ENCODE results near the gene IFITM10.

Gene IFITM10

DNA sequence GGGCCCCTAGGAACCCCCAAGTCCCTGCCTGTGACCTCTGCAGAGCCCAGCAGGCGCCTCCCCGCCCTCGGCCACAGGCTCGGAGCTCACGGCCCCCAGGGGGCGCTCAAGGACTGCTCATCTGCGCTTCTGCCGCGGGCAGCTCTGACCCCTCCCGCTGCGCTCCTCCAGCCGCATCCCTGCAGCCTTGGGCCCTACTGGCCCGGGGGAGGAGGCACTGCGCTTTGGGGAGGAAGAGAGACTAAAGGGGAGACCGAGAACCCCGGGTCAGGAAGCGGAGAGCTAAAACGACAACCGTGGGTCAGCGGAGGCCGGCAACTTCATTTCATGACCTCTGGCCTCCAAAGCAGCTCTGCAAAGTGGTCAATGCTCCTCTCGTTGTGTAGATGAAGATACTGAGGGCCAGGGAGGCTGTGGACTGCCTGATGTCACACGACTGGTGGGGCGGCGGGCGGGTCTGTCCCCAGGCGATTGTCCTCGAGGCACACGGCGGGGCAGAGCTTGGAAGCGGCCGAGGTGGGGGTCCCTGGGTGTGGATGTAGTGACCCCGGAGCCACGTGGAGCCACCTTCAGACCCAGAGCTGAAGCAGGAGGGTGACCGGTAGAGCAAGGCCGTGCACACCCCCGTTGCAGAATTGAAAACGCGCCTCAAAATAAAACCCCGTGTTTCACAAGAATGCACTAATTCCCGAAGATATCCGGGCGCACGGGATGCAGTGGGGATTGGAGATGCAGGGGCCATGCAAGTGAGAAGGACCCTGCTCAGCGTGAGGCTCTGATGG lies 56.1 kb downstream of the IFITM10 start:
- Histone ChIP-seq H3K4me1 (ENCODE audit: low read length) (no peaks in the 10 kb centered on the region), H3K9me3 (ENCODE audit: insufficient read depth, low read length) (no peaks in the 10 kb centered on the region), H2AFZ (ENCODE audit: low read depth, low read length) (peak overlapping the region; percentile 86; the same call in 1 of the 2 replicates), H3K4me2 (ENCODE audit: low read length) (peak overlapping the region; percentile 82), H3K27me3 (ENCODE audit: low read depth, low read length) (peaks cover 38% of the 10 kb centered on the region), H3K27ac (ENCODE audit: low read length) (no peak overlapping the region), H4K20me1 (ENCODE audit: insufficient read depth, low read length) (no peaks in the 10 kb centered on the region), H3K36me3 (replicated peaks; ENCODE audit: low read depth, low read length) (no peaks in the 10 kb centered on the region), H3K4me3 (ENCODE audit: low read length) (peak overlapping the region; percentile 81), H3K9ac (ENCODE audit: low read length) (peak overlapping the region; percentile 72; the same call in 1 of the 2 replicates), H3K79me2 (ENCODE audit: low read length) (no peaks in the 10 kb centered on the region)
- no peak for TF ChIP-seq EZH2phosphoT487 (IDR thresholded peaks at IDR 0.05; ENCODE audit: low read depth)
- TF ChIP-seq, protein P1, sequence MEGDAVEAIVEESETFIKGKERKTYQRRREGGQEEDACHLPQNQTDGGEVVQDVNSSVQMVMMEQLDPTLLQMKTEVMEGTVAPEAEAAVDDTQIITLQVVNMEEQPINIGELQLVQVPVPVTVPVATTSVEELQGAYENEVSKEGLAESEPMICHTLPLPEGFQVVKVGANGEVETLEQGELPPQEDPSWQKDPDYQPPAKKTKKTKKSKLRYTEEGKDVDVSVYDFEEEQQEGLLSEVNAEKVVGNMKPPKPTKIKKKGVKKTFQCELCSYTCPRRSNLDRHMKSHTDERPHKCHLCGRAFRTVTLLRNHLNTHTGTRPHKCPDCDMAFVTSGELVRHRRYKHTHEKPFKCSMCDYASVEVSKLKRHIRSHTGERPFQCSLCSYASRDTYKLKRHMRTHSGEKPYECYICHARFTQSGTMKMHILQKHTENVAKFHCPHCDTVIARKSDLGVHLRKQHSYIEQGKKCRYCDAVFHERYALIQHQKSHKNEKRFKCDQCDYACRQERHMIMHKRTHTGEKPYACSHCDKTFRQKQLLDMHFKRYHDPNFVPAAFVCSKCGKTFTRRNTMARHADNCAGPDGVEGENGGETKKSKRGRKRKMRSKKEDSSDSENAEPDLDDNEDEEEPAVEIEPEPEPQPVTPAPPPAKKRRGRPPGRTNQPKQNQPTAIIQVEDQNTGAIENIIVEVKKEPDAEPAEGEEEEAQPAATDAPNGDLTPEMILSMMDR (IDR thresholded peaks at IDR 0.05; ENCODE audit: low read depth, low read length): peak; percentile 88

DNA sequence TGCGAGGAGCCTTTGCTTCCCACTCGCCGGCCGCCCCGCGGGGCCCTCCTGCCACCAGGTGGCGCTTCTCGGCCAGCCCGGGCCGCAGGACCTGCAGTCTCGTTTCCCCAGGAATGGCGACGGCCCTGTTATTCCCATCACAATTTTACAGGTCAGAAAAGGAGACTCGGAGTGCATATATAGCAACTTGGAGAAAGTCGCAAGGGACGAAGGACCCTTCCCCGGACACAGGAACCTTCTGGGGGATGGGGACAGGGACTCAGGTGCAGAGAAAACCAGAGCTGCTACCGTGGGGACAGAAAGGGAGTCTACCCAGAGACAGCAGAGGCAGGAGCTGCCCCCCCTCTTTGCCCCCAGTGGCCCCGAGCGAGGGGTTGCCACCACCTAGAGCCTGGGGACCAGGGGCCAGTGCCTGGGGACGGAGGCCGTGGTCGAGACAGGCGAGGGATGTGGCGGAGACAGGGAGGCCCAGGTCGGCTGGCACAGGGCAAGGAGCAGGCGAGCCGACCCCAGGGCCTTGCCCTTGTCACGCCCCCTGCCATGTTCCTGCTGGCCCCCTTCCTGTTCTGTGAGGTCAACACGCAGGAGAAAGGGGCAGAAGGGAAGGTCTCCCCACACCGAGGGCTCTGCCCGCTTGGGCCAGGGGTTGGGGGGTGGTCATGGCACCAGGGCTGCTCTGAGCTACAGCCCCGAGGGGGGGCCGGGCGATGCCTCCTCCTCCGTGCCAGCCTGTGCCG lies 56.9 kb downstream of the IFITM10 start:
- no peaks in the 10 kb centered on the region for H3K36me3 ChIP-seq (replicated peaks; ENCODE audit: low read depth, low read length)
- H3K27me3 ChIP-seq (ENCODE audit: low read depth, low read length): peaks cover 38% of the 10 kb centered on the region
- H3K4me3 ChIP-seq (ENCODE audit: low read length): peak overlapping the region; percentile 81
- H4K20me1 ChIP-seq (ENCODE audit: insufficient read depth, low read length): no peaks in the 10 kb centered on the region
- peak overlapping the region; percentile 86 for H2AFZ ChIP-seq (ENCODE audit: low read depth, low read length)
- no peaks in the 10 kb centered on the region for H3K79me2 ChIP-seq (ENCODE audit: low read length)
- H3K4me1 ChIP-seq (ENCODE audit: low read length): no peaks in the 10 kb centered on the region
- H3K9me3 ChIP-seq (ENCODE audit: insufficient read depth, low read length): no peaks in the 10 kb centered on the region
- H3K4me2 ChIP-seq (ENCODE audit: low read length): peak overlapping the region; percentile 82
- TF ChIP-seq EZH2phosphoT487 (IDR thresholded peaks at IDR 0.05; ENCODE audit: low read depth): no peak
- TF ChIP-seq, protein P1 (IDR thresholded peaks at IDR 0.05; ENCODE audit: low read depth, low read length): peak; percentile 89
- H3K27ac ChIP-seq (ENCODE audit: low read length): no peak overlapping the region
- peak overlapping the region; percentile 72 for H3K9ac ChIP-seq (ENCODE audit: low read length)

DNA sequence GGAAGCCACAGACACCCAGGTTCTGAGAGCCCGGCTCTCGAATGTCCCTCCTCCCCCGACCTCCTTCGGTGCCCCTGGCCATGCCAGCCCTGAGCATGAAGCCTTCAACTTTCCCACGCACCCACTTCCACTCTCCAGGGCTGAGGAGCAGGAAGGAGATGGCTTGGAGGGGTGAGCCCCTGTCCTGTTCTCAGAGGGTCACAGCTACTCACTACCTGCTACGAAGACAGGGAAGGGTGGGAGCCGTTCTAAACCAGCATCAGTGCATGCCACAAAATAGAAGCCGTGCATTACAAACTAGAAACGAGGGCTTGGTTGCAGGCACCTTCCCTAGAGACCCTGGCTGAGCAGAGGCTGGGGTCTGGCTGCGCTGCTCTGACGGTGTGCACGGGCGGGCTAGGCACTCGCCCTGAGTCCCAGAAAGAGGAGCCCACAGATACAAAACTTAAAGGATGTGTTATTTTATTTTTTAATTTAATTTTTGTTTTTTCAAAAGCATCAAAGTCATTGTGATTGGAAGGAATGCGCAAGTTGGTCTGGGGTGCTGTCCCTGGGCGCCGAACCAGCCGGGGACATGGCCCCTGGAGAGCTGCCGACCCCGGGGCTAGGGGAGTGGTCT lies 57.6 kb downstream of the IFITM10 start:
- Histone ChIP-seq H3K79me2 (ENCODE audit: low read length) (no peaks in the 10 kb centered on the region), H3K4me2 (ENCODE audit: low read length) (peak overlapping the region; percentile 82), H3K9ac (ENCODE audit: low read length) (no peak overlapping the region), H3K4me1 (ENCODE audit: low read length) (no peaks in the 10 kb centered on the region), H3K4me3 (ENCODE audit: low read length) (peak overlapping the region; percentile 81), H2AFZ (ENCODE audit: low read depth, low read length) (0 out of 2 replicates have a peak overlapping the region, but pooled peaks have one; percentile 13), H3K9me3 (ENCODE audit: insufficient read depth, low read length) (no peaks in the 10 kb centered on the region), H3K27ac (ENCODE audit: low read length) (no peak overlapping the region), H3K27me3 (ENCODE audit: low read depth, low read length) (peaks cover 36% of the 10 kb centered on the region), H4K20me1 (ENCODE audit: insufficient read depth, low read length) (no peaks in the 10 kb centered on the region), H3K36me3 (replicated peaks; ENCODE audit: low read depth, low read length) (no peaks in the 10 kb centered on the region)
- TF ChIP-seq EZH2phosphoT487 (IDR thresholded peaks at IDR 0.05; ENCODE audit: low read depth): no peak
- TF ChIP-seq, protein P1 (IDR thresholded peaks at IDR 0.05; ENCODE audit: low read depth, low read length): no peak

Data from OCI-LY3 (cell line).